ENCODE results near the gene MYO1H. TPM values are rescaled to one million over a fixed set of nuclear protein-coding genes. Genes with fewer than 3 reads are reported as not detected.
A peak's percentile ranks its signal among the peaks of the same experiment; 100 is the strongest.
"Not testable (repeated sequence)": the region's sequence is repeated elsewhere in the genome, so short reads cannot be mapped to it uniquely, and the experiment has no call there.

The MYO1H gene
- total RNA-seq, 1 donor from 2014 or later = not detected

GRCh38 chr12:109310247-109311125 is 37.2 kb upstream of the MYO1H start:
- peaks cover 94% of the 10 kb centered on the region for H3K27me3 Mint-ChIP-seq (ENCODE audit: low read depth)
- H3K9me3 Mint-ChIP-seq = no peaks in the 10 kb centered on the region
- no peak for TF ChIP-seq CTCF (conservative IDR thresholded peaks at IDR 0.05)
- no peaks in the 10 kb centered on the region for H3K36me3 Mint-ChIP-seq (ENCODE audit: low read depth)
- H3K4me1 Mint-ChIP-seq = peaks cover 10% of the 10 kb centered on the region
- no peak overlapping the region for H3K27ac Mint-ChIP-seq (ENCODE audit: unreplicated experiment)
- H3K4me3 Mint-ChIP-seq = peak overlapping the region; percentile 73
- DNase-seq (ENCODE audit: low read depth, low spot score) = no peak

GRCh38 chr12:109321294-109321693 is 26.4 kb upstream of the MYO1H start:
- H3K9me3 Mint-ChIP-seq; H3K27ac Mint-ChIP-seq (ENCODE audit: unreplicated experiment); H3K4me3 Mint-ChIP-seq; DNase-seq (ENCODE audit: low read depth, low spot score); H3K36me3 Mint-ChIP-seq (ENCODE audit: low read depth); H3K4me1 Mint-ChIP-seq: not testable (repeated sequence)
- peaks cover 65% of the 10 kb centered on the region for H3K27me3 Mint-ChIP-seq (ENCODE audit: low read depth)

DNA sequence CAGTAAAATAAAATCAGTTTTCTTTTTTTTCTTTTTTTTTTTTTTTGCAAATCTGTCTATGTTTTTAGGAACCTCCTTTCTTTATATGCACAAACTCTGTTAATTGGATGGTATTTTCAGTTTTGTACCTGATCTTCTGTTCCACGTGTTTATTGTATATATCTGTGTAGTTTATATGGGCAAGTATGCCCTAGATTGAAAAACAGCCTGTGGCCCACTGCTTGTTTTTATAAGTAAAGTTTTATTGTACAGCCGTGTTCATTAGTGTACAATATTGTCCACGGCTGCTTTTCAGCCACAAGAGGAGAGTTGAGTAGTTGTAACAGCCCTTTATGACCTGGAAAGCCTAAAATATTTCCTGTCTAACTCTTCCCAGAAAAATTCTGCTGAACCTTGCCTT is 18.7 kb upstream of the MYO1H start:
- no peak for TF ChIP-seq CTCF (conservative IDR thresholded peaks at IDR 0.05)
- no peak overlapping the region for H3K27ac Mint-ChIP-seq (ENCODE audit: unreplicated experiment)
- no peaks in the 10 kb centered on the region for H3K9me3 Mint-ChIP-seq
- no peak overlapping the region for H3K4me3 Mint-ChIP-seq
- peaks cover 22% of the 10 kb centered on the region for H3K27me3 Mint-ChIP-seq (ENCODE audit: low read depth)
- no peak for DNase-seq (ENCODE audit: low read depth, low spot score)
- no peaks in the 10 kb centered on the region for H3K36me3 Mint-ChIP-seq (ENCODE audit: low read depth)
- no peaks in the 10 kb centered on the region for H3K4me1 Mint-ChIP-seq

DNA sequence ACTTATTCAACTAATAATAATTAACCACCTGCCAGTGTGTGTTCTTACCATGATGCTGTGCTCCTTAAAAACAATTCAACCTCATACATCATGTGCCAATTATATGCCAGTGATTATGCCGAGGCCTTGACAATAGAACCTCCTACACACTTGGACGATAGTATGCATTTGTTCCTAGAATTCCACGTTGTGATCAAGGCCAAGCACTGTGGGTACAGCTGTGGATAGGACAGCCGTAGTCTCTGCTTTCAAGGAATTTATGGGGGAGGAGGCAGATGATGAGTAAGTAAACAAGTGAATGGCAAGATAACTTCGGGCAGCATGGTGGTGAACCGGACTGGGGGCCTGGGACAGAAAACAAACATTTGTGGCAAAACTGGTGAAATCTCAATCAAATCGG is 18.0 kb upstream of the MYO1H start:
- TF ChIP-seq CTCF (conservative IDR thresholded peaks at IDR 0.05) = no peak
- no peak overlapping the region for H3K27ac Mint-ChIP-seq (ENCODE audit: unreplicated experiment)
- no peaks in the 10 kb centered on the region for H3K4me1 Mint-ChIP-seq
- H3K4me3 Mint-ChIP-seq = no peak overlapping the region
- H3K9me3 Mint-ChIP-seq = no peaks in the 10 kb centered on the region
- no peaks in the 10 kb centered on the region for H3K36me3 Mint-ChIP-seq (ENCODE audit: low read depth)
- no peak for DNase-seq (ENCODE audit: low read depth, low spot score)
- H3K27me3 Mint-ChIP-seq (ENCODE audit: low read depth) = peaks cover 18% of the 10 kb centered on the region

- Mint-ChIP-seq H3K9me3 (no peaks in the 10 kb centered on the region), H3K4me1 (no peaks in the 10 kb centered on the region), H3K4me3 (no peak overlapping the region), H3K27ac (ENCODE audit: unreplicated experiment) (no peak overlapping the region), H3K27me3 (ENCODE audit: low read depth) (peaks cover 14% of the 10 kb centered on the region), H3K36me3 (ENCODE audit: low read depth) (no peaks in the 10 kb centered on the region)
- DNase-seq (ENCODE audit: low read depth, low spot score) = no peak
- TF ChIP-seq CTCF (conservative IDR thresholded peaks at IDR 0.05) = no peak
Measured at GRCh38 chr12:109330282-109331230, 17.1 kb upstream of the MYO1H start.
